LNCAP (cell line): ENCODE results near the gene CYP2S1.

Experiments used
- TF ChIP-seq, protein P1 (sequence below): fragments of 450-650 bp; IDR thresholded peaks from 2 replicates; pipeline ENCODE4 v1.5.1; 2017; ENCODE audit warnings: mild to moderate bottlenecking

The CYP2S1 gene

GRCh38 chr19:41205995-41206394 lies 13.0 kb downstream of the CYP2S1 start:
- TF ChIP-seq, protein P1, sequence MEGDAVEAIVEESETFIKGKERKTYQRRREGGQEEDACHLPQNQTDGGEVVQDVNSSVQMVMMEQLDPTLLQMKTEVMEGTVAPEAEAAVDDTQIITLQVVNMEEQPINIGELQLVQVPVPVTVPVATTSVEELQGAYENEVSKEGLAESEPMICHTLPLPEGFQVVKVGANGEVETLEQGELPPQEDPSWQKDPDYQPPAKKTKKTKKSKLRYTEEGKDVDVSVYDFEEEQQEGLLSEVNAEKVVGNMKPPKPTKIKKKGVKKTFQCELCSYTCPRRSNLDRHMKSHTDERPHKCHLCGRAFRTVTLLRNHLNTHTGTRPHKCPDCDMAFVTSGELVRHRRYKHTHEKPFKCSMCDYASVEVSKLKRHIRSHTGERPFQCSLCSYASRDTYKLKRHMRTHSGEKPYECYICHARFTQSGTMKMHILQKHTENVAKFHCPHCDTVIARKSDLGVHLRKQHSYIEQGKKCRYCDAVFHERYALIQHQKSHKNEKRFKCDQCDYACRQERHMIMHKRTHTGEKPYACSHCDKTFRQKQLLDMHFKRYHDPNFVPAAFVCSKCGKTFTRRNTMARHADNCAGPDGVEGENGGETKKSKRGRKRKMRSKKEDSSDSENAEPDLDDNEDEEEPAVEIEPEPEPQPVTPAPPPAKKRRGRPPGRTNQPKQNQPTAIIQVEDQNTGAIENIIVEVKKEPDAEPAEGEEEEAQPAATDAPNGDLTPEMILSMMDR, result no peak

- TF ChIP-seq, protein P1, result no peak
These were observed 13.4 kb downstream of the CYP2S1 start for GRCh38 chr19:41206456-41206855.

GRCh38 chr19:41206926-41207750 lies 14.1 kb downstream of the CYP2S1 start:
- TF ChIP-seq, protein P1, result no peak

DNA sequence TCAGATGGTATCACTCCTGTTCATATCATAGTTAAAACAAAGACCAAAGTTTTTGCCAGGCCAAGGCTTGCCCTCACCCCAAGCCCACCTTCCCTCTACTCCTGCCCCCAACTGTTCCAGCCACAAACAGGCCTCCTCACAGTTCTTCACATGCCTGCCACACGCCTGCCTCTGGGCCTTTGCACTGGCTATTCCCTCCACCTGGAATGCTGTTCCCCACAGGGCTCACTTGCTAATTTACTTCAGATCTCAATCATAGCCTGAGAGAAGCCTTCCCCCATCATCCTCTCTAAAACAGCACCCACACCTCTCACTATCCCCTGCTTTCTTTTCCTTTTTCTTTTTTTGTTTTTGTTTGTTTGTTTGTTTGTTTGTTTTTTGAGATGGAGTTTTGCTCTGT lies 21.1 kb downstream of the CYP2S1 start:
- TF ChIP-seq, protein P1, result no peak

- TF ChIP-seq, protein P1, result no peak
These were observed 24.7 kb downstream of the CYP2S1 start for GRCh38 chr19:41217741-41218140.

DNA sequence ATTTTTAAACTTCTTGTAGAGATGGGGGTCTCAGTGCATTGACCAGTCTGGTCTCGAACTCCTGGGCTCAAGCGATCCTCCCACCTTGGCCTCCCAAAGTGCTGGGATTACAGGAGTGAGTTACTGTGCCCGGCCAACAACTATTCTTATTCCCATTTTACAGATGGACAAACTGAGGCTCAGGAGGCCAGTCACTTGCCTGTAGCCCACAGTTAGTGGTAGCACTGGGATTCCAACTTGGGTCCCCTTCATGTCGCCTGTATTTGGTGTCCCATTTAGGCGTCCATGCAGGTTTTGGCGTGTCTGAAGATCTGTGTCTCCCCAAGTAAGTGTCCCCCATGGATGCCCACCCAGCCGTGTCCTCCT lies 25.2 kb downstream of the CYP2S1 start:
- TF ChIP-seq, protein P1, result no peak

DNA sequence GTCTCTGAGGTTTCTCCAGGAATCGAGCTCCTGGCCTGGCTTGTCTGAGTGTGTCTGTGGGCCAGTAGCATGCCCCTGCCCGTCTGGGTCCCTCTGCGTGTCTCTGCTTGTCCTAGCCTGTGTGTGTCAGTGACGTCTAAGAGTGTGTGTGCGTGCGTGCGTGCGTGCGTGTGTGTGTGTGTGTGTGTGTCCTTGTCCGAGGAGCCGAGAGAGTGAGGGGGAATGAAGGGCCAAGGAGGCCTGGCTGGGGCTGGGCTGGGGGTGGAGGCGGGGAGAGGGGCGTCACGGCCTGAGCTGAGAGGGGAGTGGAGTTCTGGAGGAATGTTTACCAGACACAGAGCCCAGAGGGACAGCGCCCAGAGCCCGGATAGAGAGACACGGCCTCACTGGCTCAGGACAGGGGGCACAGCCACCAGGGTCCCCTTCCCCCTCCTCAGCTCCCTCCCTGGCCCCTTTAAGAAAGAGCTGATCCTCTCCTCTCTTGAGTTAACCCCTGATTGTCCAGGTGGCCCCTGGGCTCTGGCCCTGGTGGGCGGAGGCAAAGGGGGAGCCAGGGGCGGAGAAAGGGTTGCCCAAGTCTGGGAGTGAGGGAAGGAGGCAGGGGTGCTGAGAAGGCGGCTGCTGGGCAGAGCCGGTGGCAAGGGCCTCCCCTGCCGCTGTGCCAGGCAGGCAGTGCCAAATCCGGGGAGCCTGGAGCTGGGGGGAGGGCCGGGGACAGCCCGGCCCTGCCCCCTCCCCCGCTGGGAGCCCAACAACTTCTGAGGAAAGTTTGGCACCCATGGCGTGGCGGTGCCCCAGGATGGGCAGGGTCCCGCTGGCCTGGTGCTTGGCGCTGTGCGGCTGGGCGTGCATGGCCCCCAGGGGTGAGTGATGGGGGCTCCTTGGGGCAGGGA lies 25.8 kb downstream of the CYP2S1 start, which contains the start of gene AXL:
TSS of gene AXL (plus strand) at position 609 of the 893 bp plus-strand sequence. CDS start at position 779, 170 bp downstream.
- TF ChIP-seq, protein P1, result no peak
